GM21526 (cell line): ENCODE results near the gene PCDH12.

ENCODE experiments used
- ATAC-seq: cut with Tn5 transposase; IDR thresholded peaks from one replicate; pipeline ENCODE4 v1.9.1; 2021; ENCODE audit warnings: moderate library complexity; ENCODE audit not compliant: unreplicated experiment, low FRiP score

Gene PCDH12

GRCh38 chr5:141958113-141958512, at the start of gene PCDH12:
TSS of gene PCDH12 (minus strand) at chr5:141958202. CDS start at chr5:141957851, 351 bp downstream.
- no peak for ATAC-seq

DNA sequence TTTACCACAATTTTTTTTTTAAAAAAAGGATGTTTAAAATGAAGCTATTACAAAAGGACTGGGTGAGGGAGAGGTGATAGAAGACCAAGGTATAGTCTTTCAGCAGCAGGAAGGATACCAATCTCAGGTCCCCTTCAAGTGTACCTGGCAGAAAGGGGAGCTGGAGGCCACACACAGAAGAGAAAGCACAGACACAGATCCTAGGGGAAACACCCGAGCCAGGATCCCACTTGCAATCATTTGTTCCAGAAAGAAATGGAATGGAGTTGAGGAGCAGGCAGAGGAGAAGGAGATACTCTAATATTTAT, 49.2 kb upstream of the PCDH12 start:
- no peak for ATAC-seq

GRCh38 chr5:142006363-142007236, 48.6 kb upstream of the PCDH12 start:
- no peak for ATAC-seq

DNA sequence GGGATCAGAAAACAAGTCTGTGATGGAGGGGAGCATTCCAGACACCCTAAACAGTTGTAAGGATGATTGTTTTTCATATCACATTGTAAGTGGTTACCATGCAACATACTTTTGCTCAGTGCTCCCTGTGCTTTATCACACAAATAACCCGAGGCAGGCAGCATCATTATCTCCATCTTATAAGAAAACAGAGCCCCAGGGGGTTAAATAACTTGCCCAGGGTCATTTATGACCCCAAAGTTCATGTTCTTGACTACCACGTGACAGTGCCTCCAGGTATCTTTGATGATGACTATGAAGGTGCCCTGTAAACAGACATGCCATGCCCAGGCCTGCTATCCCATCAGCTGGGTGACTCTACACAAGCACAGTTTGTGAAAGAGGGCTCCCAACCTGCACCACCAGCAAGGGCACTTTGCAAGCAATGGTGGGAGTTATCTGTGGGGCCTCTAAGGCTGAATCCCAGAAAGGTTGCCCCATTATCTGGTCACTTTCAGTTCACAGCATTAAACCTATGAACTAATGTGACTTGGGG, 45.3 kb upstream of the PCDH12 start:
- ATAC-seq, result no peak

DNA sequence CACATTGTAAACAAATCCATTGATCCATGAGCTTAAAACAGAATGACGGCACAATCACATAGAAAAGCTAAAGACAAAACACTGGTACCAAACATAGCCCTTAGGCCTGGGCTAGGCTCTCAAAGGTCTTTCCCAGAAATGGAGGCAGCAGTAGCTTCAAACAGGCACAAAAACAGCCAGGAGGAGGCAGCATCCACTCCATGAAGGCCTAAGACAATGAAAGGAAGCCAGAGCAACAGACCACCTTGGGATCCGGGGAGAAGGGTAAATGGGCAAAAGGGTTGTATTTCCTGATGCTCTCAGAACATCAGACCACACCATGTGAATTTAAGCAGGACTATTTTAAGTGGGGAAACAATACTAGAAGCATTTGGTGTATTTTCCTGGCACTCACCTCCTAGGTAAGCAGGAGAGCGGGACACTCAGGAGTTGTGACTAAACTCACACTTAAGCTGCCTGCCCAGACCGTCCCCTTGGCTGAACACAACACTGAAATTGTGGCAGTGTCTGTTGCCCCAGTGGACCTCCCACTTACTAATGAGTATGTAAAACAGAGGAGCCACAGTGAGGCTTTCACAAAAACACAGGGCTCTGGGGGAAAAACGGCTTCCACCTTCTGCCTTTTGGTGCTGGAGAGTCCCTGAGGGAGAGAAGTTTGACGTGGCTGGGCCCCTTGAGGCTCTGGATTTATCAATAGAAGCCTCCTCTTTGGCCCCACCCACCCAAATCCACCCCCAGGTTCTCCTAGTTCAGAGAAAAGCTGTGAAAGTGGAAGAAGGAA, 42.9 kb upstream of the PCDH12 start:
- ATAC-seq, result no peak

DNA sequence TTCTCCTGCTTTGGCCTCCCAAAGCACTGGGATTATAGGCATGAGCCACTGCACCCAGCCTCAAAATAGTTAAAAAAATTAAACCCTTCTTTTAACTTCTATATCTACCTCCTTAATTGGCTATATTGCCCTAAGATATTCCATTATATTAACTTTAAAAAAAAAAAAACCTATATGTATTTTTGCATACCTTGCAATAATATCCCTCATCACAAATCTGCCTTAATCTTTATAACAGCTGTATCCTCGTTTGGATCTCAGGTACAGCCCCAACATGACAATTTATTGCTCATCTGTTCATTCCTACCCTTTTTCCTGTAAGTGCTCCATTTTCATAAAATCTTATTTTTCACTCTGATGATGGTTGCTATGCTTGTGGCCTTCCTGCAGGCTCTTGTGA, 42.2 kb upstream of the PCDH12 start:
- no peak for ATAC-seq

DNA sequence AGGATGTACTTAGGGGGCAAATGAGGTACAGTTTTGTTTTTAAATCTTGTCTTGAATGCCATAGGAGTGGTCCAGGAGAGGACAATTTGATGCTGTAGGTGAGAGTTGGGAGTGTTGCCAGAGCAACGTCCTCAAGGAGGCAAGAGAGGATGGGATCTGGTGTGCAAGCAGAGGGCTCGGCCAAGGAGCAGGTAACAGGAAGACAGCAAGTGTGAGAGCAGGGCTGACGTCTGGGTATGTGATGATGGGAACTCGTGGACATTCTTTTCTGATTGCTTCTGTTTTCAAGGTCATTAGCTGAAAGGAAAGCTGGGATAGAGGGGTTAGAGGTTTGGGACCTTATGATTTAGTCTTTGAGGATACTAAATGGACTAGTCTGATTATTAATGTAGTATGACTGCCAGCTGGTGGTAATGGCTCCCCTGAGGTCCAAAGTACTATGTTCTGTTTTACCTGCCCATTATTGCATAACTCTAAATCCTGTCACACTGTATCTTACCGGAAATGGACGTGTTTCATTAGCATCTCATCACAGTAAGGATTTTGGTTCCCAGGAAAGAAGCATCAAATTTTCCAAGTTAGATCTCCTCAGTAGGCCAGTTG, 39.5 kb upstream of the PCDH12 start:
- ATAC-seq, result no peak

DNA sequence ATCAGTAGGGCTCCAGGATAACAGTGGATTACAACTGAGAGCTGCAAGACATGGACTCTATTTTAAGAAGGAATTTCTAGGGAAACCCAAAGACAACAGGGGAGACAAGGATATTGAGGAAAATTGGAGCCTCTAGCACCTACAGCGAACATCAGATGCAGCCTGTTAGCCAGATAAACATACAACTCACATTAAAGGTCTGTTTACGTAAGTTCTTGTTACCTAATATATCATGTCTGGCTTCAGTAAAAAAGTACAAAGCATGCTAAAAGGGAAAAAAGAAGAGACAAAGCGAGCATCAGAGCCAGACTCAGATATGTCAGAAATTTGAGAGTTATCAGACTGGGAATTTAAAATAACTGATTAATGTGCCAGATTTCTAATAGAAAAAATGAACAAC, 37.7 kb upstream of the PCDH12 start:
- ATAC-seq, result no peak

- no peak for ATAC-seq
Observed at GRCh38 chr5:141994511-141995136, 36.6 kb upstream of the PCDH12 start.

GRCh38 chr5:141992349-141992963, 34.5 kb upstream of the PCDH12 start:
- no peak for ATAC-seq

GRCh38 chr5:141989720-141990119, 31.7 kb upstream of the PCDH12 start:
- no peak for ATAC-seq

DNA sequence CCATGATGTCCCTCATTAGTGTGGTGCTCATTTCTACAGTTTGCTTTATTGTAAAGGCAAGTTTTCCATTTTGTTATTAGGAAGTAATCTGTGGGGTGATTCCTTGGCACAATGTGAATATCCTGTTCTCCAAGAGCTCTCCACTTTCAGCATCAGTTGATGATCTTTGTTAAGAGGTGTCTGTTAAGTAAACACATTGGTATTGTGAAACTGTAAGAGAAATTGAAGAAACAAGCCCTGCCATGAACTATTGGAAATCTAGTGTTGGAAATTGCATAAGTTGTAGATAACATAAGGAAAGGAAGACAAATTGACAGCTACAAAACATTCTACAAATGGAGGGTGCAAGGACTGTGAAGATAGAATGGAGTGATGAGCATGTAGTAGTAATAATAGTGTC, 28.1 kb upstream of the PCDH12 start:
- ATAC-seq, result no peak

DNA sequence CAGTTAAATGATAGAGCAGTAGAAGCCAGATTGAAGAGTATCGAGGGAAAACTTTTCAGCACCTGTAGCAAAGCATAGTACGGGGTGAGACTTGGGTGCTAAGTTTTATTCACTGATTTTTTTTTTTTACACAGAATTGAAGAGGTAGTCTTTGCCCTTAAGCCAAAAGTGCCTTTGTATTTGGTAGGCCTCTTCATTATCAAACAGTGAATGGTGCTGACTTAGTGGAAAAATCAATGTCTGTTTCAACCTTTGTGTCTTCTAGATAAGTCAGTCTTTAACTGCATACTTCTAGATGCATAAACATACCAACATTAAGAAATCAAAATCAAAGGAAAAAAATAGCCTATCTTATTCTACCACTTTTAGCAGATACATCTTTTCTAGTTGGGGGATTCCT, 24.6 kb upstream of the PCDH12 start:
- no peak for ATAC-seq

DNA sequence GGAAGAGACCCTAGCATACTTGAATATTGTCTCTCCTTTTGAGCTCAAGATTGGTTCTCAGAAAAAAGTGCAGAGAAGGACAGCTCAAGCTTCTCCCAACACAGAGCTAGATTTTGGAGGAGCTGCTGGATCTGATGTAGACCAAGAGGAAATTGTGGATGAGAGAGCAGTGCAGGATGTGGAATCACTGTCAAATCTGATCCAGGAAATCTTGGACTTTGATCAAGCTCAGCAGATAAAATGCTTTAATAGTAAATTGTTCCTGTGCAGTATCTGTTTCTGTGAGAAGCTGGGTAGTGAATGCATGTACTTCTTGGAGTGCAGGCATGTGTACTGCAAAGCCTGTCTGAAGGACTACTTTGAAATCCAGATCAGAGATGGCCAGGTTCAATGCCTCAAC, 20.4 kb upstream of the PCDH12 start:
- ATAC-seq, result no peak

DNA sequence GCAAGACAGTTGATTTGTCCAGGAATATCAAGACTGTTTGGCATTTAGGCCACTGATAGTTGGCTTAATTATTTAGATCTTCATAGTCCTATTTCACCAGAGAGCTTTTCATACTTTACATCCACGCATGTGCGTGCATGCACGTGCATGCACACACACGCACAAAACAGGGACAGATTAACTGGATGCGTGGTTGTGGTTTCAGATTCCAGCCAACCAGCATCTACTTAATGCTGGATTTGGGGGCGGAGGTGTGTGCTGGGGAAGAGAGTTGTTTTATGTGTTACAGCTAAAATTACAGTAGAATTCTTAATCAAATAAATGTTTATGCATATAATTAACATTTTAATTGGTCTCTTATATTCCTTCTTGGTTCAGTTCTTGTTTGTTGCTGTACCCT, 18.2 kb upstream of the PCDH12 start:
- ATAC-seq, result no peak

GRCh38 chr5:141973871-141974595, 16.0 kb upstream of the PCDH12 start:
- ATAC-seq, result no peak

- peak; percentile 64 for ATAC-seq
Observed at GRCh38 chr5:141969783-141970771, 12.1 kb upstream of the PCDH12 start.

- peak; percentile 95 for ATAC-seq
Observed at GRCh38 chr5:141968914-141969608, 11.1 kb upstream of the PCDH12 start, which contains the start of gene RNF14. TSS of gene RNF14 (plus strand) at chr5:141969105. CDS start at chr5:141973589, 4,484 bp downstream.
